ENCODE measurements around the gene MIAT. TPM values are rescaled to one million over a fixed set of nuclear protein-coding genes. Genes with fewer than 3 reads are reported as not detected.

Gene MIAT
- total and polyA plus RNA-seq, 2 of the 4 experiments (the other 2 are of a cell fraction): 0.54 to 0.65 TPM

GRCh38 chr22:26672590-26673468 is 15.4 kb downstream of the MIAT start:
- Histone ChIP-seq H2AK9ac (replicated peaks; ENCODE audit: low read depth, low read length, poor library complexity) (peak overlapping the region; percentile 100), H3K9me1 (ENCODE audit: insufficient read depth, low read length) (peaks cover 23% of the 10 kb centered on the region), H3K27me3 (ENCODE audit: control insufficient read depth, insufficient read depth, low read length) (no peaks in the 10 kb centered on the region), H4K8ac (ENCODE audit: low read depth in 2 of 2, low read length in 2 of 2) (peak overlapping the region; percentile 72 to 98), H2AFZ (replicated peaks; ENCODE audit: low read length, poor library complexity) (peak overlapping the region; percentile 93), H2BK5ac (ENCODE audit: low read depth, low read length, poor library complexity, severe bottlenecking) (peak overlapping the region; percentile 85), H3K27ac (ENCODE audit: insufficient read depth, low read length) (peak overlapping the region; percentile 92), H2BK20ac (ENCODE audit: low read depth, low read length) (peak overlapping the region; percentile 45), H3K14ac (replicated peaks; ENCODE audit: low read depth, low read length) (peak overlapping the region; percentile 93), H3K18ac (ENCODE audit: low read depth, low read length) (peak overlapping the region; percentile 79), H2BK120ac (ENCODE audit: low read depth, low read length) (peak overlapping the region; percentile 87), H4K91ac (ENCODE audit: insufficient read depth, low read depth, low read length) (peak overlapping the region; percentile 97), H3K4me3 (ENCODE audit: insufficient read depth, low read depth, low read length) (peak overlapping the region; percentile 73), H4K5ac (ENCODE audit: low read depth, low read length) (peak overlapping the region; percentile 97), H3K9me3 (ENCODE audit: control insufficient read depth, insufficient read depth, low read length) (no peaks in the 10 kb centered on the region), H3K36me3 (ENCODE audit: control insufficient read depth, insufficient read depth, low read length) (no peaks in the 10 kb centered on the region), H2BK15ac (ENCODE audit: low read depth, low read length) (peak overlapping the region; percentile 87), H3K9ac (ENCODE audit: low read depth, low read length) (peak overlapping the region; percentile 90), H3K4me1 (ENCODE audit: control insufficient read depth, insufficient read depth, low read length) (peaks cover 10% of the 10 kb centered on the region), H2AK5ac (ENCODE audit: low read depth, low read length) (peak overlapping the region; percentile 94), H3K4me2 (ENCODE audit: low read depth, low read length) (peak overlapping the region; percentile 99), H3K23ac (ENCODE audit: low read depth, low read length) (peak overlapping the region; percentile 81), H3K4ac (ENCODE audit: low read depth, low read length) (peak overlapping the region; percentile 95), H4K20me1 (ENCODE audit: insufficient read depth, low read length) (0 out of 2 replicates have a peak, but pooled peaks cover 3% of the 10 kb centered on the region), H3K56ac (ENCODE audit: extremely low read depth, insufficient read depth, low read length) (peak overlapping the region; percentile 95), H3K79me1 (ENCODE audit: low read depth in 1 of 2, low read length in 2 of 2) (peaks cover 24 to 41% of the 10 kb centered on the region in 2 experiments)
- in situ Hi-C loops (cut with MboI; ENCODE audit: low sequenced_read_pairs) (no loop called here), intact Hi-C loops (cut with micrococcal nuclease) (loop anchor here (10.0 kb wide), 3 partner anchors 222 to 442 kb away; no protein-coding TSS in a partner anchor), dilution Hi-C loops (cut with HindIII; ENCODE audit: low sequenced_read_pairs, unreplicated experiment) (no loop called here)
- ChIA-PET CTCF (interaction anchor here (0.6 kb wide), 1 partner anchor 188 kb away, joined by 3 read pairs; no protein-coding TSS in a partner anchor), POLR2A (ENCODE audit: unreplicated experiment) (interaction anchor here (0.6 to 0.8 kb wide), 2 partner anchors 8 to 9 kb away, joined by 3 read pairs; no protein-coding TSS in a partner anchor)
- BruUV-seq (replicated peaks): no TSS peak
- 0% methylated on average over 5 of the region's 36 CpGs; no CpG with 5 or more reads in 1 of the 2 experiments for WGBS, 2 experiments (ENCODE audit: extremely low coverage in 2 of 2, insufficient read length in 1 of 2)
- DNase-seq (peak; percentile 94), ATAC-seq (ENCODE audit: low read depth) (peak; percentile 89)
- no peak; the same call in 1 of the 2 replicates for TF ChIP-seq RAD21 (IDR thresholded peaks at IDR 0.05; ENCODE audit: low read length)
- TF ChIP-seq RFX5 (IDR thresholded peaks at IDR 0.05; ENCODE audit: low read depth, low read length): no peak
- TF ChIP-seq MXI1 (IDR thresholded peaks at IDR 0.05; ENCODE audit: borderline replicate concordance, low read depth, low read length): peak; percentile 94
- TF ChIP-seq SMC3 (IDR thresholded peaks at IDR 0.05; ENCODE audit: low read depth, low read length): no peak
- TF ChIP-seq, protein P1, sequence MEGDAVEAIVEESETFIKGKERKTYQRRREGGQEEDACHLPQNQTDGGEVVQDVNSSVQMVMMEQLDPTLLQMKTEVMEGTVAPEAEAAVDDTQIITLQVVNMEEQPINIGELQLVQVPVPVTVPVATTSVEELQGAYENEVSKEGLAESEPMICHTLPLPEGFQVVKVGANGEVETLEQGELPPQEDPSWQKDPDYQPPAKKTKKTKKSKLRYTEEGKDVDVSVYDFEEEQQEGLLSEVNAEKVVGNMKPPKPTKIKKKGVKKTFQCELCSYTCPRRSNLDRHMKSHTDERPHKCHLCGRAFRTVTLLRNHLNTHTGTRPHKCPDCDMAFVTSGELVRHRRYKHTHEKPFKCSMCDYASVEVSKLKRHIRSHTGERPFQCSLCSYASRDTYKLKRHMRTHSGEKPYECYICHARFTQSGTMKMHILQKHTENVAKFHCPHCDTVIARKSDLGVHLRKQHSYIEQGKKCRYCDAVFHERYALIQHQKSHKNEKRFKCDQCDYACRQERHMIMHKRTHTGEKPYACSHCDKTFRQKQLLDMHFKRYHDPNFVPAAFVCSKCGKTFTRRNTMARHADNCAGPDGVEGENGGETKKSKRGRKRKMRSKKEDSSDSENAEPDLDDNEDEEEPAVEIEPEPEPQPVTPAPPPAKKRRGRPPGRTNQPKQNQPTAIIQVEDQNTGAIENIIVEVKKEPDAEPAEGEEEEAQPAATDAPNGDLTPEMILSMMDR (conservative IDR thresholded peaks at IDR 0.05; ENCODE audit: low read depth, low read length): peak; percentile 62
- peak; percentile 76 for TF ChIP-seq BHLHE40 (IDR thresholded peaks at IDR 0.05; ENCODE audit: low read depth, low read length)
- no peak for TF ChIP-seq MAFK (IDR thresholded peaks at IDR 0.05; ENCODE audit: low read depth, low read length)
- TF ChIP-seq ELK1 (IDR thresholded peaks at IDR 0.05; ENCODE audit: borderline replicate concordance, low read depth, low read length): no peak
- TF ChIP-seq MAZ (IDR thresholded peaks at IDR 0.05; ENCODE audit: borderline replicate concordance, low read depth, low read length): peak; percentile 36; the same call in 1 of the 2 replicates
- TF ChIP-seq USF2 (IDR thresholded peaks at IDR 0.05; ENCODE audit: low read depth, low read length): peak; percentile 90
- no peak for TF ChIP-seq FOS (IDR thresholded peaks at IDR 0.05; ENCODE audit: low read depth, low read length)
- peak; percentile 28; the same call in 1 of the 2 replicates for TF ChIP-seq CEBPB (IDR thresholded peaks at IDR 0.05; ENCODE audit: low read depth, low read length)

All from IMR-90 (cell line).